ENCODE results near the gene RNF217.
A peak's percentile ranks its signal among the peaks of the same experiment; 100 is the strongest.
"Not testable (repeated sequence)": the region's sequence is repeated elsewhere in the genome, so short reads cannot be mapped to it uniquely, and the experiment has no call there.

Gene RNF217

GRCh38 chr6:124962639-124963415, 590 bp downstream of the RNF217 start:
- peak; percentile 35 for DNase-seq (ENCODE audit: low spot score)

- no peak for DNase-seq (ENCODE audit: low spot score)
Observed at GRCh38 chr6:124963416-124963785, 1.2 kb downstream of the RNF217 start.

- DNase-seq (ENCODE audit: low spot score): peak; percentile 17
Observed at GRCh38 chr6:124963831-124964763, 1.9 kb downstream of the RNF217 start.

- no peak for DNase-seq (ENCODE audit: low spot score)
Observed at GRCh38 chr6:124964764-124965105, 2.5 kb downstream of the RNF217 start.

GRCh38 chr6:124965424-124965850, 3.2 kb downstream of the RNF217 start:
- not testable (repeated sequence) for DNase-seq (ENCODE audit: low spot score)

- no peak for DNase-seq (ENCODE audit: low spot score)
Observed at GRCh38 chr6:124967444-124967843, 5.2 kb downstream of the RNF217 start.

- no peak for DNase-seq (ENCODE audit: low spot score)
Observed at GRCh38 chr6:124968401-124968800, 6.2 kb downstream of the RNF217 start.

GRCh38 chr6:124970243-124970642, 8.0 kb downstream of the RNF217 start:
- no peak for DNase-seq (ENCODE audit: low spot score)

- DNase-seq (ENCODE audit: low spot score): no peak
Observed at GRCh38 chr6:124970763-124971162, 8.5 kb downstream of the RNF217 start.

GRCh38 chr6:124973780-124974179, 11.5 kb downstream of the RNF217 start:
- no peak for DNase-seq (ENCODE audit: low spot score)

GRCh38 chr6:124974771-124975377, 12.6 kb downstream of the RNF217 start:
- DNase-seq (ENCODE audit: low spot score): no peak

- DNase-seq (ENCODE audit: low spot score): no peak
Observed at GRCh38 chr6:124977067-124977908, 15.1 kb downstream of the RNF217 start.

- no peak for DNase-seq (ENCODE audit: low spot score)
Observed at GRCh38 chr6:124978451-124979293, 16.4 kb downstream of the RNF217 start.

GRCh38 chr6:124979294-124979678, 17.0 kb downstream of the RNF217 start:
- no peak for DNase-seq (ENCODE audit: low spot score)

- no peak for DNase-seq (ENCODE audit: low spot score)
Observed at GRCh38 chr6:124982669-124983068, 20.4 kb downstream of the RNF217 start.

GRCh38 chr6:124983383-124984083, 21.3 kb downstream of the RNF217 start:
- no peak for DNase-seq (ENCODE audit: low spot score)

- DNase-seq (ENCODE audit: low spot score): no peak
Observed at GRCh38 chr6:124984668-124985338, 22.6 kb downstream of the RNF217 start.

- no peak for DNase-seq (ENCODE audit: low spot score)
Observed at GRCh38 chr6:124986164-124986563, 23.9 kb downstream of the RNF217 start.

- no peak for DNase-seq (ENCODE audit: low spot score)
Observed at GRCh38 chr6:124987291-124987690, 25.1 kb downstream of the RNF217 start.

Measured in HuH-7.5 (cell line).